Measurements from ENCODE around the gene OR4C45. TPM values are rescaled to one million over a fixed set of nuclear protein-coding genes. Genes with fewer than 3 reads are reported as not detected.
"Not testable (repeated sequence)": the region's sequence is repeated elsewhere in the genome, so short reads cannot be mapped to it uniquely, and the experiment has no call there.

Gene OR4C45
- total RNA-seq = not detected
- polyA plus RNA-seq (ENCODE audit: insufficient read depth, low read depth, low replicate concordance) = not detected
- long read RNA-seq, donor 1 = 0 reads
- long read RNA-seq, donor 2 = 0 reads

- no peak for DNase-seq
- no peak within 1 kb of the TSS for H3K27ac ChIP-seq
- no peak within 1 kb of the TSS for H3K4me3 ChIP-seq
- TF ChIP-seq POLR2A (IDR thresholded peaks at IDR 0.05) = no peak
- TF ChIP-seq, protein P1, sequence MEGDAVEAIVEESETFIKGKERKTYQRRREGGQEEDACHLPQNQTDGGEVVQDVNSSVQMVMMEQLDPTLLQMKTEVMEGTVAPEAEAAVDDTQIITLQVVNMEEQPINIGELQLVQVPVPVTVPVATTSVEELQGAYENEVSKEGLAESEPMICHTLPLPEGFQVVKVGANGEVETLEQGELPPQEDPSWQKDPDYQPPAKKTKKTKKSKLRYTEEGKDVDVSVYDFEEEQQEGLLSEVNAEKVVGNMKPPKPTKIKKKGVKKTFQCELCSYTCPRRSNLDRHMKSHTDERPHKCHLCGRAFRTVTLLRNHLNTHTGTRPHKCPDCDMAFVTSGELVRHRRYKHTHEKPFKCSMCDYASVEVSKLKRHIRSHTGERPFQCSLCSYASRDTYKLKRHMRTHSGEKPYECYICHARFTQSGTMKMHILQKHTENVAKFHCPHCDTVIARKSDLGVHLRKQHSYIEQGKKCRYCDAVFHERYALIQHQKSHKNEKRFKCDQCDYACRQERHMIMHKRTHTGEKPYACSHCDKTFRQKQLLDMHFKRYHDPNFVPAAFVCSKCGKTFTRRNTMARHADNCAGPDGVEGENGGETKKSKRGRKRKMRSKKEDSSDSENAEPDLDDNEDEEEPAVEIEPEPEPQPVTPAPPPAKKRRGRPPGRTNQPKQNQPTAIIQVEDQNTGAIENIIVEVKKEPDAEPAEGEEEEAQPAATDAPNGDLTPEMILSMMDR (IDR thresholded peaks at IDR 0.05) = no peak
- H3K9me3 ChIP-seq = no peaks in the 10 kb centered on the region
- no peaks in the 10 kb centered on the region for H3K27me3 ChIP-seq
- H3K36me3 ChIP-seq (ENCODE audit: low read depth, missing control alignments) = no peaks in the 10 kb centered on the region
- H3K4me1 ChIP-seq = no peaks in the 10 kb centered on the region
- intact Hi-C loops (cut with DNase I; ENCODE audit: low total_unique reads) = no loop called here
These were observed at the start of gene OR4C45 for GRCh38 chr11:50032574-50032973. TSS of gene OR4C45 (plus strand) at chr11:50032874.

DNA sequence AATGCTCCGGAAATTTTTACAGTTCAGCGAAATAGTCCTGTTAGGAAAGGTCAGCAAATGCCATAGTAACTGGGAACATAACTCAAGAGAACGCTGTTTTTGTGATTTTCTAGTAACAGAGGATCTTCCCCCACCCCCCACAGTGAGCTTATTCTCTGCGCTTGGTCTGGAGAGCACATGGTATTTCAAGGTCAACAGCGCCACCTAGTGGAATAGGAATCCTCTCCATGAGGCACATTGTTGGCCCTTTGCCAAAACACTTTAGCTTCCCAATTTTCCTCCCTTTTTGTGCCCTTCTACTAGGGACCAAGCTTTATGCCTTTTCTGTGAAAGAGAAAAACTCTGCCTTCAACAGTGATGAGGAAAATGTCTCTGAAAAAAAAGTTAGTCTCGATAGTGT lies 37.1 kb upstream of the OR4C45 start:
- H3K27ac ChIP-seq = no peak overlapping the region

DNA sequence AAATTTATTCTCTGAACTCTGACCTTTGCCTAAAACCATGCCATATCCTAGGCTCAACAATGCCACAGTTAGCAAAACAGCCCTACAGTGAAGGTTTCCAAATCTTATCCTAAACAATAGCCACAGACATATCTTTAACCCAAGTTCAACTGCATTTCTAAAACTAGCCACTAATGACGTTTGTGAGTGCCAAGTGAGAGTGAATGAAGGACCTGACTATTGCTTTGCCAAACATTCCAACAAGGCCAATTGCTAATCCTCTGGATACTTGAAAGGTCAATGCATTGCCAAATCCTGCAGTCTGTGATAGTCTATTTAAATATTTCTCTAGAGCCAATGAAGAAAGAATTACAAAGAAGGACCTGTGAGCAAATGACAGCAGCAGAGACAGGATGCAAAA lies 2.5 kb upstream of the OR4C45 start:
- no peaks in the 10 kb centered on the region for H3K36me3 ChIP-seq (ENCODE audit: low read depth, missing control alignments)
- DNase-seq = no peak
- H3K9me3 ChIP-seq = no peaks in the 10 kb centered on the region
- 44 to 59% methylated on average over 1 of the region's 1 CpG for WGBS, 2 donors
- H3K27me3 ChIP-seq = no peaks in the 10 kb centered on the region
- no peak overlapping the region for H3K4me3 ChIP-seq
- H3K27ac ChIP-seq = no peak overlapping the region
- no peaks in the 10 kb centered on the region for H3K4me1 ChIP-seq
- TF ChIP-seq, protein P1 (IDR thresholded peaks at IDR 0.05) = no peak
- no peak for TF ChIP-seq POLR2A (IDR thresholded peaks at IDR 0.05)
- intact Hi-C loops (cut with DNase I; ENCODE audit: low total_unique reads) = no loop called here

More for the DNA sequence above, 37.1 kb upstream of the OR4C45 start:
- TF ChIP-seq, protein P1 (IDR thresholded peaks at IDR 0.05) = peak; percentile 78 to 82 (median 79)
- no peak for TF ChIP-seq POLR2A (IDR thresholded peaks at IDR 0.05)
- Histone ChIP-seq H3K9me3 (no peaks in the 10 kb centered on the region), H3K36me3 (ENCODE audit: low read depth, missing control alignments) (no peaks in the 10 kb centered on the region), H3K4me3 (no peak overlapping the region), H3K27me3 (no peaks in the 10 kb centered on the region), H3K4me1 (no peaks in the 10 kb centered on the region)
- DNase-seq = peak; percentile 91
- 21 to 38% methylated on average over 6 of the region's 6 CpGs for WGBS, 2 donors
- intact Hi-C loops (cut with DNase I; ENCODE audit: low total_unique reads) = no loop called here

DNA sequence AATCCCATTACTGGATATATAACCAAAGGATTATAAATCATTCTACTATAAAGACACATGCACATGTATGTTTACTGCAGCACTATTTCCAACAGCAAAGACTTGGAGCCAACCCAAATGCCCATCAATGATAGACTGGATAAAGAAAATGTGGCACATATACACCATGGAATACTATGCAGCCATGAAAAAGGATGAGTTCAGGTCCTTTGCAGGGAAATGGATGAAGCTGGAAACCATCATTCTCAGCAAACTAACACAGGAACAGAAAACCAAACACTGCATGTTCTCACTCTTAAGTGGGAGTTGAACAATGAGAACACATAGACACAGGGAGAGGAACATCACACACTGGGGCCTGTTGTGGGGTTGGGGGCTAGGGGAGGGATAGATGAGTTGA lies 3.6 kb downstream of the OR4C45 start:
- H3K27me3 ChIP-seq; H3K4me3 ChIP-seq; H3K27ac ChIP-seq; H3K9me3 ChIP-seq; H3K36me3 ChIP-seq (ENCODE audit: low read depth, missing control alignments); intact Hi-C loops (cut with DNase I; ENCODE audit: low total_unique reads); H3K4me1 ChIP-seq; DNase-seq: not testable (repeated sequence)

- no peak for DNase-seq
- Histone ChIP-seq H3K4me1 (no peaks in the 10 kb centered on the region), H3K27ac (no peak overlapping the region), H3K27me3 (no peaks in the 10 kb centered on the region), H3K4me3 (no peak overlapping the region), H3K9me3 (no peaks in the 10 kb centered on the region), H3K36me3 (ENCODE audit: low read depth, missing control alignments) (no peaks in the 10 kb centered on the region)
- intact Hi-C loops (cut with DNase I; ENCODE audit: low total_unique reads) = no loop called here
- TF ChIP-seq, protein P1 (IDR thresholded peaks at IDR 0.05) = no peak
- TF ChIP-seq POLR2A (IDR thresholded peaks at IDR 0.05) = no peak
- WGBS, 2 donors = 48 to 64% methylated on average over 1 of the region's 1 CpG
These were observed 4.6 kb downstream of the OR4C45 start for GRCh38 chr11:50037251-50037650.
